ENCODE data around the gene CDK7. TPM values are rescaled to one million over a fixed set of nuclear protein-coding genes. Genes with fewer than 3 reads are reported as not detected.
A peak's percentile ranks its signal among the peaks of the same experiment; 100 is the strongest.
"Not testable (repeated sequence)": the region's sequence is repeated elsewhere in the genome, so short reads cannot be mapped to it uniquely, and the experiment has no call there.

The CDK7 gene
- total RNA-seq, 4 donors from 2014 or later, result 4.4 to 35.3 (median 11.1) TPM

DNA sequence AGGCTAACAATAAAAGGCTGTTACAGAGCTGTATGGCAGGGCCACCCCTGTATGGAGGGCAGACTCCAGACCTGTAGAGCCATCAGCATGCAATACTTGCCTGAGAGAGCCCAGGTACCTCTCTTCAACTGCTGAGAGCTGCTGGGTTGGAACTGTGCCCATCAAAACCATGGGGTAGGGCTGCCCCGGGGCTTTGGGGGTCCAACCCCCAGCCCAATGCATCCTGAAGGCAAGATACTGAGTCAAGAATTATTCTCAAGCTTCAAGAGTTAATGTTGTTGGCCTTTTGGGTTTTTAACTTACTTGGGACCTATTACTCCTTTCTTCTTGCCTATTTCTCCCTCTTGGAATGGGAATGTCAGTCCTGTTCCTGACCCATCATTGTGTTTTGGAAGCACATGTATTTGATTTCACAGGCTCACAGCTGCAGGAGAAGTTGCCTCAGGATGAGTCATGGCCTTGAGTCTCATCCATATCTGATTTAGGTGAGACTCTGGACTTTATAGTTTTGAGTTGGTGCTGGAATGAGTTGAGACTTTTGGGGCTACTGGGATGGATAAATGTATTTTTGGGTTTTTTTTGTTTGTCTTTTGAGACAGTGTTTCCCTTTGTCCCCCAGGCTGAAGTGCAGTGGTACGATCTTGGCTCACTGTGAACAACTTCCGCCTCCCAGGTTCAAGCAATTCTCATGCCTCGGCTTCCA is 21.0 kb upstream of the CDK7 start:
- TF ChIP-seq POLR2A (IDR thresholded peaks at IDR 0.05), result no peak
- TF ChIP-seq, protein P1, sequence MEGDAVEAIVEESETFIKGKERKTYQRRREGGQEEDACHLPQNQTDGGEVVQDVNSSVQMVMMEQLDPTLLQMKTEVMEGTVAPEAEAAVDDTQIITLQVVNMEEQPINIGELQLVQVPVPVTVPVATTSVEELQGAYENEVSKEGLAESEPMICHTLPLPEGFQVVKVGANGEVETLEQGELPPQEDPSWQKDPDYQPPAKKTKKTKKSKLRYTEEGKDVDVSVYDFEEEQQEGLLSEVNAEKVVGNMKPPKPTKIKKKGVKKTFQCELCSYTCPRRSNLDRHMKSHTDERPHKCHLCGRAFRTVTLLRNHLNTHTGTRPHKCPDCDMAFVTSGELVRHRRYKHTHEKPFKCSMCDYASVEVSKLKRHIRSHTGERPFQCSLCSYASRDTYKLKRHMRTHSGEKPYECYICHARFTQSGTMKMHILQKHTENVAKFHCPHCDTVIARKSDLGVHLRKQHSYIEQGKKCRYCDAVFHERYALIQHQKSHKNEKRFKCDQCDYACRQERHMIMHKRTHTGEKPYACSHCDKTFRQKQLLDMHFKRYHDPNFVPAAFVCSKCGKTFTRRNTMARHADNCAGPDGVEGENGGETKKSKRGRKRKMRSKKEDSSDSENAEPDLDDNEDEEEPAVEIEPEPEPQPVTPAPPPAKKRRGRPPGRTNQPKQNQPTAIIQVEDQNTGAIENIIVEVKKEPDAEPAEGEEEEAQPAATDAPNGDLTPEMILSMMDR (IDR thresholded peaks at IDR 0.05), result no peak
- Histone ChIP-seq H3K9me3 (no peaks in the 10 kb centered on the region), H3K4me3 (no peak overlapping the region), H3K27me3 (no peaks in the 10 kb centered on the region), H3K27ac (no peak overlapping the region), H3K36me3 (no peaks in the 10 kb centered on the region), H3K4me1 (peaks cover 0 to 2% of the 10 kb centered on the region in 2 donors)
- intact Hi-C loops (cut with DNase I; ENCODE audit: low total_unique reads), result no loop called here
- no peak for DNase-seq

DNA sequence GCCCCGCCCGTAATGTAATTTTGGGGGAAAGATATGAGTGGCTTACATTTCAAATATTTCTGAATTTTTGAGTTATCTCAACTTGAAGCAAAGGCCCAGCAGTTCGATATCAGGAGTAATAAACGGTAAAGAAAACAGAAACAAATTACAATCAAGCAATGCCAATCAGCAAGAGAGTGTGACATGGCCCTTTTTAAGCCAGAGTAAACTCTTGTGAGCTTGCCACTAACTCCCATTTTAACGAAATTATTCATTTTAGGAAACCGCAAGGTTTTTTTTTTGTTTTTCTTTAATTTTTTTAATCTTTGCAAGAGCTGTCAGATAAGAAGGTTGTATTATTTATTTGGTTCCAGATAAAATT is 17.6 kb upstream of the CDK7 start:
- no peak for DNase-seq
- Histone ChIP-seq H3K4me3 (peak overlapping the region; percentile 65 to 100), H3K9me3 (no peaks in the 10 kb centered on the region), H3K36me3 (no peaks in the 10 kb centered on the region), H3K27ac (peak overlapping the region; percentile 86 to 88), H3K4me1 (peaks cover 0 to 4% of the 10 kb centered on the region in 2 donors), H3K27me3 (no peaks in the 10 kb centered on the region)
- intact Hi-C loops (cut with DNase I; ENCODE audit: low total_unique reads), result no loop called here
- TF ChIP-seq, protein P1 (IDR thresholded peaks at IDR 0.05), result no peak

DNA sequence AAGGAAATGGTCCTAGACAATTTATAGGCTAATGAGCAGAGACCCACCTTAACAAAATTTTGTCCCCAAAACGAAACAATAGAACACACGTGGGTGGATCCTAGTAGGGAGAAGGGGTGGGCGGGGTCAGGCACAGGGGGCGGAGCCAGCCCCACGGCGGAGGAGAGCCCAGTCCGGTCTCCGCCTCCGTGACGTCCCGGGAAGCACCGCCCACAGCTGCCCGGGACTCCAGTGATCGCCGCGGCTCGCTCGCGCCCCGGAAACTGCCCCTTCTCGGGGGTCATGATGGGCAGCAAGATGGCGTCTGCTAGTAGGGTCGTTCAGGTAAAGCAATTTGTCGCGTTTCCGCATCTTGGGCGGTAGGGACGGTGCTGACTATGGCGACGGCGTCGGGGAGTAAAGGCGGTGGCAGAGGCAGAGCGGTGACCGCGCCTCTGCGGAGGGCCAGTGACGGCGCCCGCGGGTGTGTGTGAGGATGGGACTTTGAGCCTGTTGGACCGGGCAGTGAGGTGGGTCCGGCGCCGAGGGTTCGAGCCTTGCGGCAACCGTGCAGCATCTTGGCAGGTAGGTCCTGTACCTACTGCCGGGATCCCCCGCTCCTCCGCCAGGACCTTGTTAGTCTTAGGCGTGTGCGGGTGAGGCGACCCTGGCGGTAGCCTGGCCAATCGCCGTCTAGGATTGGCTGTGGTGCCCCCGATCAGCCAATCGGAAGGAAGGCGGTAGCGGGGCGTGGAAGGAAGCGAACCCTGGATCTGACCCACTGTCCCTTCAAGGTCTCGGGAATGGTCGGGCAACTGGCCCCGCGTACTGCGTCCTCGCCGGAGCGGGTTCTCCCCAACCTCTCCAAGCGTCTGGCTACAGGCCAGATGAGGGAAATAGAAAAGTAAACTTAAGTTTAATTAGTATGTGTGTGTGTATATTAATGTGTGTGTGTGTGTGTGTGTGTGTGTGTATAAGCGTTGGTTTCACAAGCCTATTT is 16.8 kb upstream of the CDK7 start:
- TF ChIP-seq, protein P1 (IDR thresholded peaks at IDR 0.05), result peak in 2 of 4 experiments; percentile 3 to 52
- TF ChIP-seq POLR2A (IDR thresholded peaks at IDR 0.05), result peak; percentile 68 to 87
- intact Hi-C loops (cut with DNase I; ENCODE audit: low total_unique reads), result no loop called here
- H3K27ac ChIP-seq, result peak overlapping the region; percentile 86 to 88
- peak overlapping the region; percentile 65 to 100 for H3K4me3 ChIP-seq
- no peaks in the 10 kb centered on the region for H3K27me3 ChIP-seq
- DNase-seq, result peak; percentile 97
- peaks cover 0 to 4% of the 10 kb centered on the region in 2 donors for H3K4me1 ChIP-seq
- H3K9me3 ChIP-seq, result no peaks in the 10 kb centered on the region
- no peaks in the 10 kb centered on the region for H3K36me3 ChIP-seq

DNA sequence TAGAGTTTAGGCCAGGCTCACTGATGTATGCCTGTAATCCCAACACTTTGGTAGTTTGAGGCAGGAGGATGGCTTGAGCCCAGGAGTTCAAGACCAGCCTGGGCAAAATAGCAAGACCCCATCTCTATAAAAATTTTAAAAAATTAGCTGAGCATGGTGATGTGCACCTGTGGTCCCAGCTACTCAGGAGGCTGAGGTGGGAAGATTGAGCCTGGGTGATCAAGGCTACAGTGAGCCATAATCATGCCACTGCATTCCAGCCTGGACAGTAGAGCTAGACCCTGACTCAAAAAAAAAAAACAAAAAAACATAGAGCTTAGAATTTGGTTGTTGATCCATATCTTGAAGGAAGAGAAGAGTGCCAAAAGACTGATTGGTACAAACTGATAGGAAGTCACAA is 14.7 kb upstream of the CDK7 start:
- H3K4me1 ChIP-seq, result peaks cover 0 to 4% of the 10 kb centered on the region in 2 donors
- DNase-seq, result no peak
- H3K9me3 ChIP-seq, result no peaks in the 10 kb centered on the region
- H3K27ac ChIP-seq, result no peak overlapping the region
- TF ChIP-seq POLR2A (IDR thresholded peaks at IDR 0.05), result no peak
- TF ChIP-seq, protein P1 (IDR thresholded peaks at IDR 0.05), result no peak
- no peaks in the 10 kb centered on the region for H3K36me3 ChIP-seq
- no peak overlapping the region for H3K4me3 ChIP-seq
- H3K27me3 ChIP-seq, result no peaks in the 10 kb centered on the region
- intact Hi-C loops (cut with DNase I; ENCODE audit: low total_unique reads), result no loop called here

DNA sequence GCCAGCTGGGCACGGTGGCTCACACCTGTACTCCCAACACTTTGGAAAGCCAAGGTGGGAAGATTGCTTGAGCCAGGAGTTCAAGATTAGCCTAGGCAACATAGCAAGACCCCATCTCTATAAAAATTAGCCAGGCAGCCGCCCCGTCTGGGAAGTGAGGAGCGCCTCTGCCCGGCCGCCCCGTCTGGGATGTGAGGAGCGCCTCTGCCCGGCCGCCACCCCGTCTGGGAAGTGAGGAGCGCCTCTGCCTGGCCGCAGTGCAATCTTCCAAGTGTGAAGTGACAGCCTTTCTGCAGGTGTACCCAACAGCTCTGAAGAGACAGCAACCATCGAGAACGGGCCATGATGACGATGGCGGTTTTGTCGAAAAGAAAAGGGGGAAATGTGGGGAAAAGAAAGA is 14.3 kb upstream of the CDK7 start:
- intact Hi-C loops (cut with DNase I; ENCODE audit: low total_unique reads); H3K27me3 ChIP-seq; H3K36me3 ChIP-seq: not testable (repeated sequence)

DNA sequence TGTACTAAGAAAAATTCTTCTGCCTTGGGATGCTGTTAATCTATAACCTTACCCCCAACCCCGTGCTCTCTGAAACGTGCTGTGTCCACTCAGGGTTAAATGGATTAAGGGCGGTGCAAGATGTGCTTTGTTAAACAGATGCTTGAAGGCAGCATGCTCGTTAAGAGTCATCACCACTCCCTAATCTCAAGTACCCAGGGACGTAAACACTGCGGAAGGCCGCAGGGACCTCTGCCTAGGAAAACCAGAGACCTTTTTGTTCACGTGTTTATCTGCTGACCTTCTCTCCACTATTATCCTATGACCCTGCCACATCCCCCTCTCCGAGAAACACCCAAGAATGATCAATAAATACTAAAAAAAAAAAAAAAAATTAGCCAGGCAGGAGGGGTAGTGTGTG is 13.9 kb upstream of the CDK7 start:
- H3K27ac ChIP-seq; H3K4me1 ChIP-seq; H3K27me3 ChIP-seq; H3K36me3 ChIP-seq; DNase-seq; H3K9me3 ChIP-seq; intact Hi-C loops (cut with DNase I; ENCODE audit: low total_unique reads); H3K4me3 ChIP-seq: not testable (repeated sequence)

More for the DNA sequence above, 14.3 kb upstream of the CDK7 start:
- H3K27ac ChIP-seq, H3K4me1 ChIP-seq, DNase-seq, H3K9me3 ChIP-seq, H3K4me3 ChIP-seq: not testable (repeated sequence)

Measured in uterus (tissue), 4 donors.